ENCODE measurements around the gene PRDM1. TPM values are rescaled to one million over a fixed set of nuclear protein-coding genes. Genes with fewer than 3 reads are reported as not detected.

PRDM1 gene
- total RNA-seq, 1 donor from 2014 or later: 16.4 TPM

GRCh38 chr6:106069478-106069877, 16.7 kb upstream of the PRDM1 start:
- no peak for DNase-seq
- intact Hi-C loops (cut with micrococcal nuclease): no loop called here
- H3K27ac Mint-ChIP-seq: no peak overlapping the region
- peaks cover 4% of the 10 kb centered on the region for H3K27me3 Mint-ChIP-seq
- no peak for TF ChIP-seq CTCF (IDR thresholded peaks at IDR 0.05)
- H3K4me3 Mint-ChIP-seq: no peak overlapping the region
- no peaks in the 10 kb centered on the region for H3K9me3 Mint-ChIP-seq
- ATAC-seq (ENCODE audit: low read depth): no peak
- H3K36me3 Mint-ChIP-seq (ENCODE audit: low read depth): no peaks in the 10 kb centered on the region
- peaks cover 5% of the 10 kb centered on the region for H3K4me1 Mint-ChIP-seq
- ChIA-PET CTCF (no interaction called here), POLR2A (no interaction called here)

- intact Hi-C loops (cut with micrococcal nuclease): no loop called here
- POLR2A ChIA-PET: no interaction called here
- Mint-ChIP-seq H3K9me3 (no peaks in the 10 kb centered on the region), H3K27ac (no peak overlapping the region), H3K4me3 (no peak overlapping the region), H3K4me1 (peaks cover 5% of the 10 kb centered on the region), H3K36me3 (ENCODE audit: low read depth) (no peaks in the 10 kb centered on the region), H3K27me3 (peaks cover 4% of the 10 kb centered on the region)
- ATAC-seq (ENCODE audit: low read depth) (no peak), DNase-seq (no peak)
- CTCF ChIA-PET: no interaction called here
- TF ChIP-seq CTCF (IDR thresholded peaks at IDR 0.05): no peak
Measured at GRCh38 chr6:106070636-106071035, 15.5 kb upstream of the PRDM1 start.

GRCh38 chr6:106072501-106073090, 13.5 kb upstream of the PRDM1 start:
- H3K27ac Mint-ChIP-seq: no peak overlapping the region
- peaks cover 5% of the 10 kb centered on the region for H3K4me1 Mint-ChIP-seq
- POLR2A ChIA-PET: no interaction called here
- no peaks in the 10 kb centered on the region for H3K9me3 Mint-ChIP-seq
- CTCF ChIA-PET: no interaction called here
- no peak for TF ChIP-seq CTCF (IDR thresholded peaks at IDR 0.05)
- intact Hi-C loops (cut with micrococcal nuclease): no loop called here
- DNase-seq: no peak
- peaks cover 8% of the 10 kb centered on the region for H3K27me3 Mint-ChIP-seq
- H3K4me3 Mint-ChIP-seq: no peak overlapping the region
- no peaks in the 10 kb centered on the region for H3K36me3 Mint-ChIP-seq (ENCODE audit: low read depth)
- no peak for ATAC-seq (ENCODE audit: low read depth)

GRCh38 chr6:106074146-106074545, 12.0 kb upstream of the PRDM1 start:
- TF ChIP-seq CTCF (IDR thresholded peaks at IDR 0.05): no peak
- intact Hi-C loops (cut with micrococcal nuclease): no loop called here
- ATAC-seq (ENCODE audit: low read depth) (no peak), DNase-seq (no peak)
- H3K27me3 Mint-ChIP-seq: peaks cover 14% of the 10 kb centered on the region
- H3K27ac Mint-ChIP-seq: no peak overlapping the region
- ChIA-PET CTCF (no interaction called here), POLR2A (no interaction called here)
- peaks cover 5% of the 10 kb centered on the region for H3K4me1 Mint-ChIP-seq
- no peaks in the 10 kb centered on the region for H3K9me3 Mint-ChIP-seq
- H3K36me3 Mint-ChIP-seq (ENCODE audit: low read depth): no peaks in the 10 kb centered on the region
- H3K4me3 Mint-ChIP-seq: no peak overlapping the region

- POLR2A ChIA-PET: no interaction called here
- Mint-ChIP-seq H3K4me3 (no peak overlapping the region), H3K27me3 (peaks cover 13% of the 10 kb centered on the region), H3K4me1 (peaks cover 5% of the 10 kb centered on the region), H3K27ac (no peak overlapping the region), H3K9me3 (no peaks in the 10 kb centered on the region), H3K36me3 (ENCODE audit: low read depth) (no peaks in the 10 kb centered on the region)
- intact Hi-C loops (cut with micrococcal nuclease): no loop called here
- ATAC-seq (ENCODE audit: low read depth): no peak
- no peak for TF ChIP-seq CTCF (IDR thresholded peaks at IDR 0.05)
- no peak for DNase-seq
- CTCF ChIA-PET: no interaction called here
Measured at GRCh38 chr6:106076139-106076538, 10.0 kb upstream of the PRDM1 start.

All from activated B cell treated with CpG ODN at 0.5 μM for 24 hours (primary cell).